ENCODE data around the gene ADGRB2. TPM values are rescaled to one million over a fixed set of nuclear protein-coding genes. Genes with fewer than 3 reads are reported as not detected.

ADGRB2 gene
- total RNA-seq, 4 donors from 2014 or later, result 0.82 to 5.1 (median 3.9) TPM

GRCh38 chr1:31785020-31785946 lies 21.1 kb upstream of the ADGRB2 start:
- no peak for TF ChIP-seq CTCF (IDR thresholded peaks at IDR 0.05; ENCODE audit: low read depth)

DNA sequence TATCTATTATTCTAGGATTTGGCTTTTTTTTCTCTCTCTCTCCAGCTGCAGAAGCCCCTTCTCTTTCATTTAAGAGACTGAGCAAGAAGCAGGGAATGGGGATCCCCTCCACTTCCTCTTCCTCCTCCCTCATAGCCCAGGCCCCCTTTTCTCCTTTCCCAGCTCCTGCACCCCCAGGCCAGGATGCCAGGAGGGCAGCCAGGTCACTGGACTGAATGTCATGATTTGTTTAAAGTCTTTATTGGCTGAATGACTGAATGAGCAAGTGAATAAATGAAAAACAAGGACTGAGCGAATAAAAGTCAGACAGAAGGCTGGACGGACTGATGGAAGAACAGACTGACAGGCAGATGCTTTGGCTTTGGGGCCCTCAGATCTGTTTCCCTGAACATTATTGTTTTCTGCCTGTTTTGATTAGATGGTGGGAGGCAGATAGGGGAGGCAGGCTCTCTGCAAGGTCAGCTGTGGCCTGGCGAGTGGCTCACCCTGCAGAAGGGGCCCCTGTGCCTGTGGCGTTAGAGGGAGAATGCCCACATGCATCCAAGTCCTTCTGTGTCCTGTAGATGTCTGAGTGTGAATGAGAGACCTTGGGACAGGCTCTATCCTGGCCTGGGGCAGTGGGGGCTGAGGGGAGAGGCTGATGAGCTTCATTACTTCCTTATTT lies 20.3 kb upstream of the ADGRB2 start:
- TF ChIP-seq CTCF (IDR thresholded peaks at IDR 0.05; ENCODE audit: low read depth), result no peak

DNA sequence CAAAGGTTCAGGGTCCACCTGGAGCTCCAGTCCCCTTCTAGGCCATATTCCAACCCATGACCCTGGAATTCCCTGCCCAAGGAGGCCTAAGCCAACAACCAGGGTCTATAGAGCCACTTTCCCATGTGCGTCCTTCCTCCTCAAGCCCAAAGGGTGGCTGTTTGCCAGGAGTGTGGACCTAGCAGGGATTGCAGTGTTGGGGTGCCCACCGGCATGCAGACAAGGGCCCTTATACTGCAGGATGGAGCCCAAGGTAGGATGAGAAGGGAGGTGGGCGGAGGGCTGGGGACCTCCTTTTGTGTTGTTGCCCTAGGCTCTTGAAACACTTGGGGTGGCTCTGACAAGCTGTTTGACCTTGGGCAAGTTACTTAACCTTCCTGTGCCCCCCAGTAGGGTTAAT lies 19.7 kb upstream of the ADGRB2 start:
- no peak for TF ChIP-seq CTCF (IDR thresholded peaks at IDR 0.05; ENCODE audit: low read depth)

DNA sequence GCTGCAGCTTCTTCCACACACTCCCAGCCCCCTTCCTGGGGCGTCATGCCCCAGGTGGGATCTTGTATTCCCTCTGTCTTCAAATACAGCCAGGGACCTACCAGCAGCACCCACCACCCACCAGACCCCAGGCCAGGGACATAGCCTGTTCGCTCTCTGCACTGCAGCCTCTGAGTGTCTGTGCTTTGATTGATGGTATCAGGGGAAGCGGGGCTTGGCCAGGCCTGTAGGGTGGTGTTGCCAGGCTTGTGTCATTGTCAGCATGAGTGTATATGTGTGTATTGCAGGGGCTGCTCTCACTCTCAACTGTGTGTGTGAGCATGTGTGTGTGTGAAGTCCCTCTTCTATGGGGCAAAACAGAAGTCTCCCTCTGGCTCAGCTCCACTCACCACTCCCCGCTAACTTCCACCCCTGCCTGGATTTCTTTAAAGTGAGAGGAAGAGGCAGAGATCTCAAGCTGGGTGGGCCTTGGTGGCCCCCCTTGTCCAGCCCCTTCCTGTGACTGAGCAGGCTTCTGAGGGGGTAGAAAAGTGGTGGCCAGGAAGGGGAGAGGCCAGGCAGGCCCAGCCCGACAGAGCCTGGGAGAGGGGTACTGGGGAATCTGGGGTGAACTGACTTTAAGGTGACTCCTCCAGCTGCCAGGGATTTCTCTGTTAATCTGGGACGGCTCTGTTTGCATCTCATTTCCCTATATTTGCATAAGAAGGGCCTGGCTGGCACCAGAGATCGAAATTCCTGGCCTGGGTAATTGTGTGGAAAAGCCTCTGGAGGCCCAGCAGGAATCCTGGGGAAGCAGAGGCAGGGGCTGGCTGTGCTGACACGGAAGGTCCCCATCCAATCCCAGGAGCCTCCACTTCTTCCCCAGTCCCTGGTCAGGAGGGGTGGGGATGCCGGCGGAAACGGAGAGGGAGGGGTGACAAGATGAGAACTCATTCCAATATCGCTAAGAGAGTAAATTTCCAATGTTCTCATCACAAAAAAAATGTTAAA lies 18.6 kb upstream of the ADGRB2 start:
- no peak for TF ChIP-seq CTCF (IDR thresholded peaks at IDR 0.05; ENCODE audit: low read depth)

DNA sequence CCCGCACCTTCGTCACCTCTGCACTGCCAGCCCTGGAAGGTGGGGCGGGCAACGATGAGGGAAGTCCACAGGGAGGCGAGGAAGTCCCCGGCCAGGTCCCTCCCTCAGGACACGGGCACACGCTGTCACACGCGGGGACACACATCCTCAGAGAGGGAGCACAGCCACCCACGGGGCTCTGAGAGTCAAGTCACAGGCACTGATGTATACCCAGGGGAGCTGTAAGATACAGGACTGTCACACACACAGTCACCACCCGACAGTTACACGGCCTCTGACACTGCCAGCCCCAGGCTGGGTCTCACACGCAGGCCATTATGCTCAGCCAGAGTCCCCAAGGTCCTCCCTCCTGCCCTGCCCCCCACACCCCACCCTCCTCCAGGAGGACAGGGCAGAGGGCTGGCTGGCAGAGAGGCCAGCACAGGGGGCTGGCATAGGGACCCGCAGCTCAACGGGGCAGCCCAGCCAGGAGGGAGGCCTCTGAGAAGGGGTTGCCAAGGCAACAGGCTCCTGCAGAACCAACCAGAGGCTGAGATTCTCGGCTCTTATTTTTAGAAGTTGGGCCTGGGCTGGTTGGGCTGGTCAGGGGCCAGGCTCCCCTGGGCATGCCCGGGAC lies 17.7 kb upstream of the ADGRB2 start:
- no peak for TF ChIP-seq CTCF (IDR thresholded peaks at IDR 0.05; ENCODE audit: low read depth)

DNA sequence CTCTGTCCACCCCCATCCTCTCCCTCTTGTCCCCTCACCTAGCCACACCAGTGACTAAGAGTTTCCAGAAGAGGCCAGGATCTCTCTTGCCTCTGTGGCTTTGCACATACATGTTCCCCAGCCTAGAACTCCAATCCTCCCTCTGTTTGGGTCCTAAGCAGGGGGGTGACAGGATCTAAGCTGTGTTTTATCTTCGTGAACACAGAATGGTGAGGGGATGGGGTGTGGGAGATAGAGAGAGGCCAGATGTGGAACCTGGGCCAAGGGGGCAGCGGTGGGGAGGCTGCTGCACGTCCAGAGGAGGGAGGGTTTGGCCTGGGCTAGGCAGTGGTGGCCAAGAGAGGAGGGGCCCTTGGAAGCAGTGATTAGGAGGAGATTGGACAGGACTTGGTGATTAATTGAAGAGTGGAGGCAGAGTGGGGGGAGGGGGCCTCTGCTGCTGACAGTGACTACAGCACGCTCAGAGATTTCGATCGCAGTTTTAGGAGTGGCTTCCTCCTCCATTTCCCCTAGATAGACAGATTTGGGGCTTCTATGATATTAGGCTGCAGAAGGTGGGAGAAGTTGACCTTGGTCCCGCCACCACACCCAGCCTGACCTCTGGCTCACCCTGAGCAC lies 17.1 kb upstream of the ADGRB2 start:
- no peak for TF ChIP-seq CTCF (IDR thresholded peaks at IDR 0.05; ENCODE audit: low read depth)
